ENCODE data around the gene ABHD8.

Gene ABHD8

GRCh38 chr19:17303167-17303939 lies at the start of gene ABHD8:
Gene ABHD8 (minus strand): TSS chr19:17303425. CDS start chr19:17301616, 1,809 bp downstream.
- Histone ChIP-seq H3K4me3 (ENCODE audit: low read length) (peak within 1 kb of the TSS; percentile 36), H3K27me3 (ENCODE audit: control insufficient read depth, insufficient read depth, low read length) (no peaks in the 10 kb centered on the region), H3K4me1 (ENCODE audit: control insufficient read depth, insufficient read depth, low read length) (peaks cover 32% of the 10 kb centered on the region), H3K9ac (ENCODE audit: low read length) (peak within 1 kb of the TSS; percentile 75), H3K9me3 (ENCODE audit: control insufficient read depth, low read length) (no peaks in the 10 kb centered on the region), H3K36me3 (ENCODE audit: control insufficient read depth, insufficient read depth, low read length) (no peaks in the 10 kb centered on the region)

- Histone ChIP-seq H3K4me1 (ENCODE audit: control insufficient read depth, insufficient read depth, low read length) (no peaks in the 10 kb centered on the region), H3K9ac (ENCODE audit: low read length) (no peak overlapping the region), H3K36me3 (ENCODE audit: control insufficient read depth, insufficient read depth, low read length) (no peaks in the 10 kb centered on the region), H3K9me3 (ENCODE audit: control insufficient read depth, low read length) (no peaks in the 10 kb centered on the region), H3K27me3 (ENCODE audit: control insufficient read depth, insufficient read depth, low read length) (peaks cover 12% of the 10 kb centered on the region), H3K4me3 (ENCODE audit: low read length) (no peak overlapping the region)
These were observed 49.5 kb upstream of the ABHD8 start for GRCh38 chr19:17352608-17353280.

- H3K9me3 ChIP-seq (ENCODE audit: control insufficient read depth, low read length), result no peaks in the 10 kb centered on the region
- no peak overlapping the region for H3K4me3 ChIP-seq (ENCODE audit: low read length)
- H3K9ac ChIP-seq (ENCODE audit: low read length), result no peak overlapping the region
- H3K27me3 ChIP-seq (ENCODE audit: control insufficient read depth, insufficient read depth, low read length), result peaks cover 12% of the 10 kb centered on the region
- no peaks in the 10 kb centered on the region for H3K4me1 ChIP-seq (ENCODE audit: control insufficient read depth, insufficient read depth, low read length)
- no peaks in the 10 kb centered on the region for H3K36me3 ChIP-seq (ENCODE audit: control insufficient read depth, insufficient read depth, low read length)
These were observed 48.7 kb upstream of the ABHD8 start for GRCh38 chr19:17351815-17352435.

- H3K27me3 ChIP-seq (ENCODE audit: control insufficient read depth, insufficient read depth, low read length), result peaks cover 12% of the 10 kb centered on the region
- H3K4me1 ChIP-seq (ENCODE audit: control insufficient read depth, insufficient read depth, low read length), result no peaks in the 10 kb centered on the region
- H3K9me3 ChIP-seq (ENCODE audit: control insufficient read depth, low read length), result no peaks in the 10 kb centered on the region
- no peak overlapping the region for H3K4me3 ChIP-seq (ENCODE audit: low read length)
- H3K9ac ChIP-seq (ENCODE audit: low read length), result no peak overlapping the region
- H3K36me3 ChIP-seq (ENCODE audit: control insufficient read depth, insufficient read depth, low read length), result no peaks in the 10 kb centered on the region
These were observed 45.5 kb upstream of the ABHD8 start for GRCh38 chr19:17348700-17349099.

GRCh38 chr19:17347877-17348276 lies 44.7 kb upstream of the ABHD8 start:
- Histone ChIP-seq H3K4me3 (ENCODE audit: low read length) (no peak overlapping the region), H3K27me3 (ENCODE audit: control insufficient read depth, insufficient read depth, low read length) (peaks cover 12% of the 10 kb centered on the region), H3K9me3 (ENCODE audit: control insufficient read depth, low read length) (no peaks in the 10 kb centered on the region), H3K4me1 (ENCODE audit: control insufficient read depth, insufficient read depth, low read length) (no peaks in the 10 kb centered on the region), H3K9ac (ENCODE audit: low read length) (no peak overlapping the region), H3K36me3 (ENCODE audit: control insufficient read depth, insufficient read depth, low read length) (no peaks in the 10 kb centered on the region)

- no peaks in the 10 kb centered on the region for H3K36me3 ChIP-seq (ENCODE audit: control insufficient read depth, insufficient read depth, low read length)
- no peak overlapping the region for H3K9ac ChIP-seq (ENCODE audit: low read length)
- H3K27me3 ChIP-seq (ENCODE audit: control insufficient read depth, insufficient read depth, low read length), result peaks cover 12% of the 10 kb centered on the region
- H3K4me1 ChIP-seq (ENCODE audit: control insufficient read depth, insufficient read depth, low read length), result no peaks in the 10 kb centered on the region
- H3K4me3 ChIP-seq (ENCODE audit: low read length), result no peak overlapping the region
- H3K9me3 ChIP-seq (ENCODE audit: control insufficient read depth, low read length), result no peaks in the 10 kb centered on the region
These were observed 44.1 kb upstream of the ABHD8 start for GRCh38 chr19:17347361-17347760.

GRCh38 chr19:17346109-17346671 lies 43.0 kb upstream of the ABHD8 start:
- H3K27me3 ChIP-seq (ENCODE audit: control insufficient read depth, insufficient read depth, low read length), result peaks cover 12% of the 10 kb centered on the region
- H3K36me3 ChIP-seq (ENCODE audit: control insufficient read depth, insufficient read depth, low read length), result no peaks in the 10 kb centered on the region
- H3K9me3 ChIP-seq (ENCODE audit: control insufficient read depth, low read length), result no peaks in the 10 kb centered on the region
- no peak overlapping the region for H3K9ac ChIP-seq (ENCODE audit: low read length)
- H3K4me3 ChIP-seq (ENCODE audit: low read length), result no peak overlapping the region
- H3K4me1 ChIP-seq (ENCODE audit: control insufficient read depth, insufficient read depth, low read length), result no peaks in the 10 kb centered on the region

- Histone ChIP-seq H3K27me3 (ENCODE audit: control insufficient read depth, insufficient read depth, low read length) (no peaks in the 10 kb centered on the region), H3K4me1 (ENCODE audit: control insufficient read depth, insufficient read depth, low read length) (peaks cover 17% of the 10 kb centered on the region), H3K9ac (ENCODE audit: low read length) (no peak overlapping the region), H3K36me3 (ENCODE audit: control insufficient read depth, insufficient read depth, low read length) (no peaks in the 10 kb centered on the region), H3K9me3 (ENCODE audit: control insufficient read depth, low read length) (no peaks in the 10 kb centered on the region), H3K4me3 (ENCODE audit: low read length) (no peak overlapping the region)
These were observed 38.6 kb upstream of the ABHD8 start for GRCh38 chr19:17341845-17342244.

- no peak overlapping the region for H3K4me3 ChIP-seq (ENCODE audit: low read length)
- no peaks in the 10 kb centered on the region for H3K36me3 ChIP-seq (ENCODE audit: control insufficient read depth, insufficient read depth, low read length)
- no peaks in the 10 kb centered on the region for H3K27me3 ChIP-seq (ENCODE audit: control insufficient read depth, insufficient read depth, low read length)
- H3K4me1 ChIP-seq (ENCODE audit: control insufficient read depth, insufficient read depth, low read length), result peaks cover 17% of the 10 kb centered on the region
- H3K9me3 ChIP-seq (ENCODE audit: control insufficient read depth, low read length), result no peaks in the 10 kb centered on the region
- no peak overlapping the region for H3K9ac ChIP-seq (ENCODE audit: low read length)
These were observed 38.2 kb upstream of the ABHD8 start for GRCh38 chr19:17341386-17341785.

GRCh38 chr19:17340871-17341357 lies 37.7 kb upstream of the ABHD8 start:
- Histone ChIP-seq H3K27me3 (ENCODE audit: control insufficient read depth, insufficient read depth, low read length) (no peaks in the 10 kb centered on the region), H3K9me3 (ENCODE audit: control insufficient read depth, low read length) (no peaks in the 10 kb centered on the region), H3K36me3 (ENCODE audit: control insufficient read depth, insufficient read depth, low read length) (no peaks in the 10 kb centered on the region), H3K4me1 (ENCODE audit: control insufficient read depth, insufficient read depth, low read length) (peaks cover 17% of the 10 kb centered on the region), H3K9ac (ENCODE audit: low read length) (no peak overlapping the region), H3K4me3 (ENCODE audit: low read length) (no peak overlapping the region)

- Histone ChIP-seq H3K27me3 (ENCODE audit: control insufficient read depth, insufficient read depth, low read length) (no peaks in the 10 kb centered on the region), H3K4me1 (ENCODE audit: control insufficient read depth, insufficient read depth, low read length) (peaks cover 22% of the 10 kb centered on the region), H3K36me3 (ENCODE audit: control insufficient read depth, insufficient read depth, low read length) (no peaks in the 10 kb centered on the region), H3K9me3 (ENCODE audit: control insufficient read depth, low read length) (no peaks in the 10 kb centered on the region), H3K9ac (ENCODE audit: low read length) (no peak overlapping the region), H3K4me3 (ENCODE audit: low read length) (no peak overlapping the region)
These were observed 37.2 kb upstream of the ABHD8 start for GRCh38 chr19:17340302-17340870.
